ENCODE data around the gene POFUT2. TPM values are rescaled to one million over a fixed set of nuclear protein-coding genes. Genes with fewer than 3 reads are reported as not detected.
A peak's percentile ranks its signal among the peaks of the same experiment; 100 is the strongest.

POFUT2 gene
- total RNA-seq, 1 donor from 2014 or later: 22.5 TPM

DNA sequence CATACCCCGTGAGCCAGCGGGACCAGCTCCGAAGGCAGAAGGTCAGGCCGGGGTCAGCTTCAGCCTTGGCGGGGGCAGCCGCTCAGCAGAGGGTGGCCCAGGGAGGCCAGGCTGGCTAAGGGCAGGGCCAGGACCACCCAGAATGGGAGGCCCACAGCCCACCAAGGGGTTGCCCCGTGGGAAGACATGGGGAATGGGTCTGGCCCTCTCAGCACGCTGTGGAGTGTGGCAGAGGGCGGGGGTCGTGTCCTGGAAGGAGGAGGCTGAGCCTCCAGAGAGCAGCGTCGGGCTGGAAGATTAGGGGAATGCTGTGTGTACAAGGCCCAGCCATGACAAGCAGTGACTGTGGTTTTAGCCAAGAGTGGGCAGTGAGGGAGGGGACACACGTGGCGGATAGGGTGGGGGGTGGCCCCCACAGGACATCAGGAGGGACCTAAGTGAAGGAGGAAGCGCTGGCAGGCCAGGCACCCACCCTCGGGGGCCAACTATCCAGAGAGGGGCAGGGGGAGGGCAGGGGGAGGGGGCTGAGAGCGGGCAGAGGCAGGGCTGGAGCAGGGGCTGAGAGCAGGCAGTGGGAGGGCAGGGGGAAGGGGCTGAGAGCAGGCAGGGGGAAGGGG lies 43.9 kb upstream of the POFUT2 start:
- H3K27me3 ChIP-seq (ENCODE audit: control insufficient read depth, insufficient read depth, low read length): no peaks in the 10 kb centered on the region
- DNase-seq (ENCODE audit: low read depth): no peak
- H3K36me3 ChIP-seq (ENCODE audit: control insufficient read depth, insufficient read depth, low read length): no peaks in the 10 kb centered on the region
- H3K4me3 ChIP-seq (ENCODE audit: low read depth, low read length): no peak overlapping the region
- TF ChIP-seq, protein P1, sequence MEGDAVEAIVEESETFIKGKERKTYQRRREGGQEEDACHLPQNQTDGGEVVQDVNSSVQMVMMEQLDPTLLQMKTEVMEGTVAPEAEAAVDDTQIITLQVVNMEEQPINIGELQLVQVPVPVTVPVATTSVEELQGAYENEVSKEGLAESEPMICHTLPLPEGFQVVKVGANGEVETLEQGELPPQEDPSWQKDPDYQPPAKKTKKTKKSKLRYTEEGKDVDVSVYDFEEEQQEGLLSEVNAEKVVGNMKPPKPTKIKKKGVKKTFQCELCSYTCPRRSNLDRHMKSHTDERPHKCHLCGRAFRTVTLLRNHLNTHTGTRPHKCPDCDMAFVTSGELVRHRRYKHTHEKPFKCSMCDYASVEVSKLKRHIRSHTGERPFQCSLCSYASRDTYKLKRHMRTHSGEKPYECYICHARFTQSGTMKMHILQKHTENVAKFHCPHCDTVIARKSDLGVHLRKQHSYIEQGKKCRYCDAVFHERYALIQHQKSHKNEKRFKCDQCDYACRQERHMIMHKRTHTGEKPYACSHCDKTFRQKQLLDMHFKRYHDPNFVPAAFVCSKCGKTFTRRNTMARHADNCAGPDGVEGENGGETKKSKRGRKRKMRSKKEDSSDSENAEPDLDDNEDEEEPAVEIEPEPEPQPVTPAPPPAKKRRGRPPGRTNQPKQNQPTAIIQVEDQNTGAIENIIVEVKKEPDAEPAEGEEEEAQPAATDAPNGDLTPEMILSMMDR (IDR thresholded peaks at IDR 0.05; ENCODE audit: insufficient read depth, low read length, poor library complexity, severe bottlenecking): no peak

DNA sequence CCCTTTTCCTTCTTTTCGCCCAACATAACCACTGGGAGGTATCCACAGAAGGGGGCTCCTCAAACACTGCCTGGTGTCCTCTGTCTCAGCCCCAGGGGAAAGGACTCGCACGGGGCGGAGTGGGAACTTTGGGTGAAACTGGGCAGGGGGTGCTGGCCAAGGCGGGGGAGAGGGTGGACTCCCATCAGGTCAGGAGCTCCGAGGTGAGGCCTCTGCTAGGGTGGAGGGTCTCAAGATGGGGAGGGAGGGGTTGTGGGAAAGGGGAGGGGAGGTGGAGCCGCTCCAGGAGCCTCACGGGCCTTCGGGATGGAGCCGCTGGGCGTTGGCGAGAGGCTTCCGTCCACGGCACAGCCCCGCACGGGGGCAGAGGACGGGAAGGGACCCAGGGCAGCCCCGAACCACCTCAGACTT lies 43.2 kb upstream of the POFUT2 start:
- H3K36me3 ChIP-seq (ENCODE audit: control insufficient read depth, insufficient read depth, low read length): no peaks in the 10 kb centered on the region
- H3K27me3 ChIP-seq (ENCODE audit: control insufficient read depth, insufficient read depth, low read length): no peaks in the 10 kb centered on the region
- H3K4me3 ChIP-seq (ENCODE audit: low read depth, low read length): no peak overlapping the region
- TF ChIP-seq, protein P1 (IDR thresholded peaks at IDR 0.05; ENCODE audit: insufficient read depth, low read length, poor library complexity, severe bottlenecking): no peak
- DNase-seq (ENCODE audit: low read depth): no peak

DNA sequence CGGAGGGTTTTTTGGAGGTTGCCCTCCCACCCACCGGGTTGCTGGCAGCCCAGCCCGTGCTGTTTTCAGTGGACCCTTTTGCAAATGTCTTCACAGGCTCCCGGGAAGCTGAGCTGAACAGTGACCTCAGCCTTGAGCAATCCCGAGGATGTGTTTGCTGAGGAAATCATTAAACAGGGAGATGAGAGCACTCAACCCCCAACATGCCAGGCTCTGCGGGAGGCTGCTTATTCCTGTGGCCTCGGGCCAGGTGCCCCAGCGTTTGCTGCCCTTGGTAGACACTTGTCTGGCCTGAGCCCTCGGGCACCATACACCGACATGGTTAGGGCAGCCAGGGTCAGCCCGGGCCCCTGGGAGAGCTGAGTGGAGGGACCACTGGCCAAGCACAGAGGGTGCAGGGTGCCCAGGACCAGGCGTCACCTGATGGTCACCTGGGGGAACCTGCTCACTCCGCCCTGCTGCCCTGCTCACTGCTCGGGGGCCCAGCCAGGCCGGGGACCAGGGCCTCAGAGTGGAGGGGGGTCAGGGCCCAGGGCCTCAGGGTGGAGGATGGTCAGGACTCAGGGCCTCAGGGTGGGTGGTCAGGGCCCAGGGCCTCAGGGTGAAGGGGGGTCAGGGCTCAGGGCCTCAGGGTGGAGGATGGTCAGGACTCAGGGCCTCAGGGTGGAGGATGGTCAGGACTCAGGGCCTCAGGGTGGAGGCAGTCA lies 42.5 kb upstream of the POFUT2 start:
- no peaks in the 10 kb centered on the region for H3K27me3 ChIP-seq (ENCODE audit: control insufficient read depth, insufficient read depth, low read length)
- TF ChIP-seq, protein P1 (IDR thresholded peaks at IDR 0.05; ENCODE audit: insufficient read depth, low read length, poor library complexity, severe bottlenecking): no peak
- H3K36me3 ChIP-seq (ENCODE audit: control insufficient read depth, insufficient read depth, low read length): no peaks in the 10 kb centered on the region
- peak; percentile 93 for DNase-seq (ENCODE audit: low read depth)
- H3K4me3 ChIP-seq (ENCODE audit: low read depth, low read length): no peak overlapping the region

DNA sequence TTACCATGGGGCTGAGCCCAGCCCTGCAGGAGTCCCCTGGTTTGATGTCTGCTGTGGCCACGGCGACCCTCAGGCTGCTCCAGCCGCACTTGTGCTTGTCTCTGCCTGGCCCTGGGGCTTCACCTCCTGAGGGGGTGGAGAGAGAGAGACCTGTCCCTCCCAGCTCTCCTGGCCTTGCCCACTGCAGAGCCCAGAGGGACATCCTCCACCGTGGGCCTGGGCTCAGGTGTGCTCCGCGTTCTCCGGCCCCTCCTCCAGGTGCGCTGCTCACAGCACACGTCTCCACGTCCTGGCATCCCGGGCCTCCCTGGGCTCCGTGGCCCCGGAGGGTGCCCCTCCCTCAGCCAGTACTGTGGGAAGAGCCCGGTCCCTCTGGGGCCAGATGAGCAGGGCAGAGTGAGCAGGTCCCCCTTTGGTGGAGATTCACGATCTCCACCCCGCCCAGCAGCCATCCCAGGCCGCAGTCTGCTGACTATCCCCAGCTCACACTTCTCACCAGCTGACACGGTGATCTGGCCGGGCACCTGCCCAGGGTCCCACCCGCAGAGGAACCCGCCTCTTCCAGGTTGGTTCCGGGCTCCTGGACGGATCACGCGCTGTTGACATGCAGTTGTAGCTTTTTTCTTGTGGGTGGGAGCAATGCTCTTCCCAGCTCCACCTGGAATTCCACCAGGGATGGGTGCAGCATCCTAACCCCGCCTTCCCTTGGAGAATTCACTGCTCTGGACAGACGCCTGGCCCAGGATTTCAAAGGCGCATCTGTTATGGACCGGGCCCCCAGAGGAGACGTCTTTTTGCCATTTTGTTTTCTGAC lies 41.8 kb upstream of the POFUT2 start:
- Histone ChIP-seq H3K36me3 (ENCODE audit: control insufficient read depth, insufficient read depth, low read length) (no peaks in the 10 kb centered on the region), H3K27me3 (ENCODE audit: control insufficient read depth, insufficient read depth, low read length) (no peaks in the 10 kb centered on the region), H3K4me3 (ENCODE audit: low read depth, low read length) (peak overlapping the region; percentile 8)
- peak; percentile 62 for DNase-seq (ENCODE audit: low read depth)
- TF ChIP-seq, protein P1 (IDR thresholded peaks at IDR 0.05; ENCODE audit: insufficient read depth, low read length, poor library complexity, severe bottlenecking): no peak

DNA sequence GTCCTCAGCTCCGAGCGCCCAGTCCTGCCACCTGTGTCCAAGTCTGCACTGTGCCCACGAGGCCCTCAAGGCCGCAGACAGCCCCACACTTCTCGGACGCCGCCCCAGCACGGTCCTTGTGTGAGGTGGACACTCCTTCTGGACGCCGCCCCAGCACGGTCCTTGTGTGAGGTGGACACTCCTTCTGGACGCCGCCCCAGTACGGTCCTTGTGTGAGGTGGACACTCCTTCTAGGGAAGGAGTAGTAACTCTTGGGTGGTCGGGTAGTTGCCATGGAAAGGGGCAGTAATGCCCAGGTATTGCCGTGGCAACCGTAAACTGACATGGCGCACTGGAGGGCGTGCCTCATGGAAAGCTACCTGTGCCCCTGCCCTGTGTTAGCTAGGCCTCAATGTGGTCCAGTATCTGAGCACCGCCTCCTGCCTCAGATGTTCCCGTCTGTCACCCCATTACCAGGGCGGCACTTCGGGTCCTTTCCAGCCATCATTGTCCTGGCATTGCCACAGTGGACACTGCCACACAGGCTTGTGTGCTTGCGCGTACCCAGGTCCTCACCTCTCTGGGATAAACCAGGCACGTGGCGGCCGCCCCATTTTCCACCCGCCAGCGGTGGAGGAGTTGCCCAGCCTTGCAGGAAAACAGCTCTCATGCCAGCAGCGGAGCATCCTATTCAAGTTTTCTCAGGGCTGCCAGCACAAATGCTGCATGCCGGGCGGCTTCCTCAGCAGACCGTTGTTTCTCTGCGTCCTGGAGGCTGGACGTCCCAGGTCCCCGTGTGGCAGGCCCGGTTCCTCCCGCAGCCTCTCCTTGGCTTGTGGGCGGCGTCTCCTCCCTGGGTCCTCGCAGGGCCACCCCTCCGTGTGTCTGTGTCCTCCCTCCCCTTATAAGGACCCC lies 40.8 kb upstream of the POFUT2 start:
- TF ChIP-seq, protein P1 (IDR thresholded peaks at IDR 0.05; ENCODE audit: insufficient read depth, low read length, poor library complexity, severe bottlenecking): no peak
- Histone ChIP-seq H3K4me3 (ENCODE audit: low read depth, low read length) (peak overlapping the region; percentile 0), H3K27me3 (ENCODE audit: control insufficient read depth, insufficient read depth, low read length) (no peaks in the 10 kb centered on the region), H3K36me3 (ENCODE audit: control insufficient read depth, insufficient read depth, low read length) (no peaks in the 10 kb centered on the region)
- no peak for DNase-seq (ENCODE audit: low read depth)

Data from kidney epithelial cell (primary cell).